ENCODE data around the gene HYAL4.

The HYAL4 gene

GRCh38 chr7:123860848-123861247, 15.9 kb downstream of the HYAL4 start:
- no peak overlapping the region for H3K4me3 ChIP-seq
- TF ChIP-seq POLR2AphosphoS5 (IDR thresholded peaks at IDR 0.05; ENCODE audit: borderline replicate concordance, low read depth, low read length), result no peak
- TF ChIP-seq EZH2 (IDR thresholded peaks at IDR 0.05), result no peak
- no peak for TF ChIP-seq FOXP2 (optimal IDR thresholded peaks at IDR 0.05; ENCODE audit: control extremely low read depth, extremely low read length, insufficient read depth)
- no peak overlapping the region for H3K9ac ChIP-seq (ENCODE audit: insufficient read length)
- no peaks in the 10 kb centered on the region for H3K9me3 ChIP-seq (ENCODE audit: low read depth, low read length)
- no peak overlapping the region for H3K27ac ChIP-seq
- DNase-seq (ENCODE audit: low read depth, low spot score), result no peak
- H3K36me3 ChIP-seq (ENCODE audit: insufficient read depth, low read length), result no peaks in the 10 kb centered on the region

GRCh38 chr7:123862775-123863174, 17.8 kb downstream of the HYAL4 start:
- no peak for DNase-seq (ENCODE audit: low read depth, low spot score)
- TF ChIP-seq EZH2 (IDR thresholded peaks at IDR 0.05), result no peak
- no peak for TF ChIP-seq POLR2AphosphoS5 (IDR thresholded peaks at IDR 0.05; ENCODE audit: borderline replicate concordance, low read depth, low read length)
- TF ChIP-seq FOXP2 (optimal IDR thresholded peaks at IDR 0.05; ENCODE audit: control extremely low read depth, extremely low read length, insufficient read depth), result no peak
- Histone ChIP-seq H3K27ac (no peak overlapping the region), H3K9ac (ENCODE audit: insufficient read length) (no peak overlapping the region), H3K9me3 (ENCODE audit: low read depth, low read length) (no peaks in the 10 kb centered on the region), H3K36me3 (ENCODE audit: insufficient read depth, low read length) (no peaks in the 10 kb centered on the region), H3K4me3 (no peak overlapping the region)

- Histone ChIP-seq H3K4me3 (no peak overlapping the region), H3K9me3 (ENCODE audit: low read depth, low read length) (no peaks in the 10 kb centered on the region), H3K36me3 (ENCODE audit: insufficient read depth, low read length) (no peaks in the 10 kb centered on the region), H3K27ac (no peak overlapping the region), H3K9ac (ENCODE audit: insufficient read length) (no peak overlapping the region)
- no peak for TF ChIP-seq FOXP2 (optimal IDR thresholded peaks at IDR 0.05; ENCODE audit: control extremely low read depth, extremely low read length, insufficient read depth)
- DNase-seq (ENCODE audit: low read depth, low spot score), result no peak
Measured at GRCh38 chr7:123863461-123863860, 18.5 kb downstream of the HYAL4 start.

DNA sequence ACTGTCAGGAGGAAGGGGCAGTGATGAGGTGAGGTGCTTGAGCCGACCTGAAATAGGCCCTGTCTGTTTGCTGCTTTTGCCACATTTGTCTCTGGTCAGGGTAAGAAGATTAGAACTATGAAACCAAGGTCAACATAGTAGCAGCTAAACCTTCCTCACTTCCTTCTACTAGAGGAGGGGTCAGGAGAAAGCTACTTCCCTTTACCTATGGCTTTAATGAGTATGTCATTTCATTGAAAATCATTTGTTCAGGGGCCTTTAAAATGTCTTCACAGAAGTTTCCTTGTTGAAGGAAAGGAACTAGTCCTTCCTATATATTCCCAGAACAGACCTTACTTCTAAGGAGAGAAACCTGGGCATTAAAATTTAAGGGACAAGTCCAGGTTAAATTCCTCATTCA, 19.0 kb downstream of the HYAL4 start:
- Histone ChIP-seq H3K27ac (no peak overlapping the region), H3K36me3 (ENCODE audit: insufficient read depth, low read length) (no peaks in the 10 kb centered on the region), H3K9ac (ENCODE audit: insufficient read length) (no peak overlapping the region), H3K4me3 (no peak overlapping the region), H3K9me3 (ENCODE audit: low read depth, low read length) (no peaks in the 10 kb centered on the region)
- TF ChIP-seq POLR2AphosphoS5 (IDR thresholded peaks at IDR 0.05; ENCODE audit: borderline replicate concordance, low read depth, low read length) (no peak), FOXP2 (optimal IDR thresholded peaks at IDR 0.05; ENCODE audit: control extremely low read depth, extremely low read length, insufficient read depth) (no peak), EZH2 (IDR thresholded peaks at IDR 0.05) (no peak)
- DNase-seq (ENCODE audit: low read depth, low spot score), result no peak

DNA sequence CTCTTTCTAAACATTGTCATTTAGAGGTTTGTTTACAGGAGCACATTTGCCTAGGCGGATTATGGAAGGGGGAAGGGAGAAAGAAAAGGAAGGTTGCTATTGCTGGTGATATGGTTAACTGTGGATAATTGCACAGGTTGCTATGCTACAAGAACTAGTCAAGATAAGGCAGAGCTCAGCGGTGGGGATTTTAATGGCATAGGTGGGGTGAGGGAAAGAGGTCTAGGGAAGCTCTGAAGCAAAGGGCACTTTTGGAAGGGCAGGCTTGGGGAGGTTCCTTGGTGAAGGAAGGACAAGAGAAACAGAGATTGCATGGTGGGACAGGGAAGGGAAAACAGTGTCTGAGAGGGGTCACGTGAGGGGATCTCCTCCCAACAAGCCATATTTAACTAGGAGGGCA, 19.5 kb downstream of the HYAL4 start:
- no peak overlapping the region for H3K27ac ChIP-seq
- H3K4me3 ChIP-seq, result no peak overlapping the region
- no peaks in the 10 kb centered on the region for H3K9me3 ChIP-seq (ENCODE audit: low read depth, low read length)
- DNase-seq (ENCODE audit: low read depth, low spot score), result no peak
- H3K36me3 ChIP-seq (ENCODE audit: insufficient read depth, low read length), result no peaks in the 10 kb centered on the region
- TF ChIP-seq POLR2AphosphoS5 (IDR thresholded peaks at IDR 0.05; ENCODE audit: borderline replicate concordance, low read depth, low read length), result no peak
- no peak for TF ChIP-seq EZH2 (IDR thresholded peaks at IDR 0.05)
- no peak for TF ChIP-seq FOXP2 (optimal IDR thresholded peaks at IDR 0.05; ENCODE audit: control extremely low read depth, extremely low read length, insufficient read depth)
- no peak overlapping the region for H3K9ac ChIP-seq (ENCODE audit: insufficient read length)

DNA sequence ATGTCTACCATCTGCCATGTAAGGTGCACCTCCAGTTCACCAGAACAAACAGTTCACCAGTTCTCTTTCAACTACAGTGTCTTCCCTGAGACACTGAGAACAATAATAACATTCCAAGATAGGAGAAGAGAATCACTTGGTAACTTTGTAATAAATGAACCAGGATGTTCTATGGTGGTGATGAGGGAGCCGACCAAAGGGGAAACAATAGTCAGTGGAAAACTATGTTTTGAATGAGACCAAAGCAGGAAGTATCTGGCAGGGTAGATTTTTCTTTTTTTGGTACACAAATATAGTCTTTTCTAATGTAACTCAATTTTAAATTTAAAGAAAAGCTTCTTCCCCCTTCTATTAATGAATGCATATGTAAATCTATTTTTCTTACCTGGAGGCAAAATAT, 20.0 kb downstream of the HYAL4 start:
- no peak for DNase-seq (ENCODE audit: low read depth, low spot score)

DNA sequence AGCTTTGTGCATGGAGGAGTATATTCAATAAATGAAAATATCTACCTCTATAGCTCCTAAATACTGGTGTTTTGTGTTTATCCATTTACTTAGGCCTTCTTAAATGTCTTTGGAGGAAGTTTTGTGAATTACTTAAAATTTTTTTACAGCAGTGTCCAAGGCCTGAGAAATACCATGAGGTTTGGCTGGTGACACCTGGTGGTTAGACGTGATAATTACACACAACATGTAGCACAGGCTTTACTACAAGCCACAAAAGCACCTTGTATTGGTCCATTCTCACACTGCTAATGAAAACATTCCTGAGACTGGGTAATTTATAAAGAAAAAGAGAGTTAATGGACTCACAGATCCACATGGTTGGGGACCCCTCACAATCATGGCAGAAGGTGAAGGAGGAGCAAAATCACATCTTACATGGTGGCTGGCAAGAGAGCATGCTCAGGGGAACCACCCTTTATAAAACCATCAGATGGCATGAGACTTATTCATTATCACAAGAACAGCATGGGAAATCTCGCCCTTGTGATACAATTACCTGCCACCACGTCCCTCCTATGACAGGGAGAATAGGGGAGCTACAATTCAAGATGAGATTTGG, 20.6 kb downstream of the HYAL4 start:
- H3K36me3 ChIP-seq (ENCODE audit: insufficient read depth, low read length), result no peaks in the 10 kb centered on the region
- H3K4me3 ChIP-seq, result no peak overlapping the region
- no peak for TF ChIP-seq FOXP2 (optimal IDR thresholded peaks at IDR 0.05; ENCODE audit: control extremely low read depth, extremely low read length, insufficient read depth)
- TF ChIP-seq EZH2 (IDR thresholded peaks at IDR 0.05), result no peak
- no peak for TF ChIP-seq POLR2AphosphoS5 (IDR thresholded peaks at IDR 0.05; ENCODE audit: borderline replicate concordance, low read depth, low read length)
- no peaks in the 10 kb centered on the region for H3K9me3 ChIP-seq (ENCODE audit: low read depth, low read length)
- H3K27ac ChIP-seq, result no peak overlapping the region
- DNase-seq (ENCODE audit: low read depth, low spot score), result peak; percentile 66
- H3K9ac ChIP-seq (ENCODE audit: insufficient read length), result peak overlapping the region; percentile 11

More for the DNA sequence above, 20.0 kb downstream of the HYAL4 start:
- Histone ChIP-seq H3K27ac (no peak overlapping the region), H3K36me3 (ENCODE audit: insufficient read depth, low read length) (no peaks in the 10 kb centered on the region), H3K9ac (ENCODE audit: insufficient read length) (peak overlapping the region; percentile 11), H3K4me3 (no peak overlapping the region), H3K9me3 (ENCODE audit: low read depth, low read length) (no peaks in the 10 kb centered on the region)
- TF ChIP-seq FOXP2 (optimal IDR thresholded peaks at IDR 0.05; ENCODE audit: control extremely low read depth, extremely low read length, insufficient read depth), result no peak
- no peak for TF ChIP-seq POLR2AphosphoS5 (IDR thresholded peaks at IDR 0.05; ENCODE audit: borderline replicate concordance, low read depth, low read length)
- TF ChIP-seq EZH2 (IDR thresholded peaks at IDR 0.05), result no peak

- Histone ChIP-seq H3K9me3 (ENCODE audit: low read depth, low read length) (no peaks in the 10 kb centered on the region), H3K27ac (no peak overlapping the region), H3K9ac (ENCODE audit: insufficient read length) (no peak overlapping the region), H3K4me3 (no peak overlapping the region), H3K36me3 (ENCODE audit: insufficient read depth, low read length) (no peaks in the 10 kb centered on the region)
- TF ChIP-seq EZH2 (IDR thresholded peaks at IDR 0.05) (no peak), FOXP2 (optimal IDR thresholded peaks at IDR 0.05; ENCODE audit: control extremely low read depth, extremely low read length, insufficient read depth) (no peak), POLR2AphosphoS5 (IDR thresholded peaks at IDR 0.05; ENCODE audit: borderline replicate concordance, low read depth, low read length) (no peak)
- DNase-seq (ENCODE audit: low read depth, low spot score), result no peak
Measured at GRCh38 chr7:123867225-123867624, 22.3 kb downstream of the HYAL4 start.

Measured in SK-N-MC (cell line).